Activated CD4-positive, alpha-beta memory T cell treated with anti-CD3 and anti-CD28 coated beads for 36 hours (primary cell): ENCODE data around the gene CEBPE. TPM values are rescaled to one million over a fixed set of nuclear protein-coding genes. Genes with fewer than 3 reads are reported as not detected.

Experiments used
- CTCF ChIA-PET: fragments of 350-600 bp; sonication (Branson Sonifier 250); formaldehyde crosslinking; loops from one replicate; lab custom pipeline; 2021; ENCODE audit warnings: antibody characterized with exemption, inconsistent platforms; lab: Charles Lee
- POLR2A ChIA-PET: fragments of 350-600 bp; sonication (Branson Sonifier 250); formaldehyde crosslinking; loops from one replicate; lab custom pipeline; 2021; ENCODE audit warnings: antibody characterized with exemption; lab: Charles Lee
- DNase-seq: peaks from one replicate; pipeline ENCODE4 v3.0.0-alpha.2; 2020
- H3K27ac Mint-ChIP-seq: one replicate; pipeline ENCODE4 v1.8.0; 2021; ENCODE audit warnings: mixed read lengths
- H3K27me3 Mint-ChIP-seq: one replicate; pipeline ENCODE4 v1.8.0; 2021; ENCODE audit warnings: mixed read lengths
- H3K36me3 Mint-ChIP-seq: one replicate; pipeline ENCODE4 v1.8.0; 2021; ENCODE audit warnings: mixed read lengths
- H3K4me1 Mint-ChIP-seq: one replicate; pipeline ENCODE4 v1.8.0; 2021; ENCODE audit warnings: low read depth, mixed read lengths
- H3K4me3 Mint-ChIP-seq: one replicate; pipeline ENCODE4 v1.8.0; 2021; ENCODE audit warnings: mild to moderate bottlenecking, mixed read lengths
- H3K9me3 Mint-ChIP-seq: one replicate; pipeline ENCODE4 v1.8.0; 2021; ENCODE audit warnings: mixed read lengths
- intact Hi-C: fragments of 100-400 bp; cut with micrococcal nuclease; formaldehyde crosslinking; loops from one replicate; pipeline ENCODE4 v1.15.1; 2023
- total RNA-seq, 2 experiments: library from RNA; stranded (reverse); gene quantifications; one replicate each; pipeline ENCODE4 v1.2.3, GENCODE V29; 2021

CEBPE gene
- total RNA-seq, 2 experiments from 2014 or later: 0.19 to 0.34 TPM

- no peak for DNase-seq
- Mint-ChIP-seq H3K27me3 (peaks cover 3% of the 10 kb centered on the region), H3K27ac (no peak overlapping the region), H3K4me1 (peaks cover 13% of the 10 kb centered on the region), H3K36me3 (no peaks in the 10 kb centered on the region), H3K4me3 (no peak overlapping the region), H3K9me3 (no peaks in the 10 kb centered on the region)
- POLR2A ChIA-PET: interaction anchor here (0.6 kb wide), 1 partner anchor 1928 kb away, joined by 3 read pairs; no protein-coding TSS in a partner anchor
- intact Hi-C loops: no loop called here
- CTCF ChIA-PET: interaction anchor here (1.3 to 2.0 kb wide), 3 partner anchors 32 to 35 kb away, joined by 3 to 8 read pairs (median 4); no protein-coding TSS in a partner anchor
Measured at GRCh38 chr14:23154964-23155587, 36.0 kb upstream of the CEBPE start.

- peaks cover 13% of the 10 kb centered on the region for H3K4me1 Mint-ChIP-seq
- H3K4me3 Mint-ChIP-seq: no peak overlapping the region
- no peaks in the 10 kb centered on the region for H3K9me3 Mint-ChIP-seq
- CTCF ChIA-PET: interaction anchor here (1.3 kb wide), 1 partner anchor 34 kb away, joined by 4 read pairs; no protein-coding TSS in a partner anchor
- H3K36me3 Mint-ChIP-seq: no peaks in the 10 kb centered on the region
- intact Hi-C loops: no loop called here
- DNase-seq: peak; percentile 16
- POLR2A ChIA-PET: no interaction called here
- H3K27me3 Mint-ChIP-seq: peaks cover 3% of the 10 kb centered on the region
- H3K27ac Mint-ChIP-seq: no peak overlapping the region
Measured at GRCh38 chr14:23153851-23154796, 35.1 kb upstream of the CEBPE start.

GRCh38 chr14:23151342-23151741 is 32.3 kb upstream of the CEBPE start:
- intact Hi-C loops: no loop called here
- Mint-ChIP-seq H3K27me3 (peaks cover 3% of the 10 kb centered on the region), H3K4me1 (peaks cover 13% of the 10 kb centered on the region), H3K9me3 (no peaks in the 10 kb centered on the region), H3K4me3 (no peak overlapping the region), H3K27ac (no peak overlapping the region), H3K36me3 (no peaks in the 10 kb centered on the region)
- no peak for DNase-seq
- ChIA-PET CTCF (interaction anchor here (0.6 to 1.7 kb wide), 5 partner anchors 22 to 270 kb away, joined by 3 to 8 read pairs (median 5); no protein-coding TSS in a partner anchor), POLR2A (no interaction called here)

GRCh38 chr14:23149745-23150144 is 30.7 kb upstream of the CEBPE start:
- CTCF ChIA-PET: interaction anchor here (0.8 kb wide), 1 partner anchor 9 kb away, joined by 4 read pairs; no protein-coding TSS in a partner anchor
- no peak overlapping the region for H3K4me3 Mint-ChIP-seq
- H3K27me3 Mint-ChIP-seq: peaks cover 3% of the 10 kb centered on the region
- intact Hi-C loops: no loop called here
- no peaks in the 10 kb centered on the region for H3K9me3 Mint-ChIP-seq
- H3K4me1 Mint-ChIP-seq: peaks cover 9% of the 10 kb centered on the region
- POLR2A ChIA-PET: no interaction called here
- H3K27ac Mint-ChIP-seq: no peak overlapping the region
- DNase-seq: no peak
- no peaks in the 10 kb centered on the region for H3K36me3 Mint-ChIP-seq

- DNase-seq: no peak
- H3K4me3 Mint-ChIP-seq: no peak overlapping the region
- H3K4me1 Mint-ChIP-seq: peaks cover 1% of the 10 kb centered on the region
- no peaks in the 10 kb centered on the region for H3K27me3 Mint-ChIP-seq
- CTCF ChIA-PET: no interaction called here
- no peaks in the 10 kb centered on the region for H3K36me3 Mint-ChIP-seq
- H3K9me3 Mint-ChIP-seq: no peaks in the 10 kb centered on the region
- no peak overlapping the region for H3K27ac Mint-ChIP-seq
- POLR2A ChIA-PET: no interaction called here
- intact Hi-C loops: no loop called here
Measured at GRCh38 chr14:23148591-23149249, 29.7 kb upstream of the CEBPE start.

- Mint-ChIP-seq H3K27me3 (no peaks in the 10 kb centered on the region), H3K27ac (no peak overlapping the region), H3K9me3 (no peaks in the 10 kb centered on the region), H3K36me3 (no peaks in the 10 kb centered on the region), H3K4me1 (no peaks in the 10 kb centered on the region), H3K4me3 (no peak overlapping the region)
- ChIA-PET CTCF (interaction anchor here (1.9 kb wide), 1 partner anchor 27 kb away, joined by 6 read pairs; no protein-coding TSS in a partner anchor), POLR2A (no interaction called here)
- intact Hi-C loops: no loop called here
- DNase-seq: no peak
Measured at GRCh38 chr14:23147676-23148075, 28.6 kb upstream of the CEBPE start.

GRCh38 chr14:23146980-23147379 is 27.9 kb upstream of the CEBPE start:
- Mint-ChIP-seq H3K4me1 (no peaks in the 10 kb centered on the region), H3K27me3 (no peaks in the 10 kb centered on the region), H3K36me3 (no peaks in the 10 kb centered on the region), H3K27ac (no peak overlapping the region), H3K9me3 (no peaks in the 10 kb centered on the region), H3K4me3 (no peak overlapping the region)
- ChIA-PET CTCF (interaction anchor here (1.9 kb wide), 1 partner anchor 26 kb away, joined by 6 read pairs; no protein-coding TSS in a partner anchor), POLR2A (no interaction called here)
- intact Hi-C loops: no loop called here
- no peak for DNase-seq

- Mint-ChIP-seq H3K4me1 (no peaks in the 10 kb centered on the region), H3K27me3 (no peaks in the 10 kb centered on the region), H3K4me3 (no peak overlapping the region), H3K36me3 (no peaks in the 10 kb centered on the region), H3K27ac (no peak overlapping the region), H3K9me3 (no peaks in the 10 kb centered on the region)
- ChIA-PET CTCF (interaction anchor here (1.9 kb wide), 1 partner anchor 26 kb away, joined by 6 read pairs; no protein-coding TSS in a partner anchor), POLR2A (no interaction called here)
- intact Hi-C loops: no loop called here
- DNase-seq: no peak
Measured at GRCh38 chr14:23146351-23146910, 27.4 kb upstream of the CEBPE start.

GRCh38 chr14:23145794-23146350 is 26.8 kb upstream of the CEBPE start:
- Mint-ChIP-seq H3K27me3 (no peaks in the 10 kb centered on the region), H3K36me3 (no peaks in the 10 kb centered on the region), H3K4me3 (no peak overlapping the region), H3K9me3 (no peaks in the 10 kb centered on the region), H3K4me1 (no peaks in the 10 kb centered on the region), H3K27ac (no peak overlapping the region)
- CTCF ChIA-PET: no interaction called here
- no peak for DNase-seq
- POLR2A ChIA-PET: no interaction called here
- intact Hi-C loops: no loop called here

- H3K9me3 Mint-ChIP-seq: no peaks in the 10 kb centered on the region
- H3K36me3 Mint-ChIP-seq: no peaks in the 10 kb centered on the region
- H3K27me3 Mint-ChIP-seq: no peaks in the 10 kb centered on the region
- H3K4me1 Mint-ChIP-seq: no peaks in the 10 kb centered on the region
- ChIA-PET CTCF (no interaction called here), POLR2A (no interaction called here)
- no peak overlapping the region for H3K27ac Mint-ChIP-seq
- DNase-seq: no peak
- H3K4me3 Mint-ChIP-seq: no peak overlapping the region
- intact Hi-C loops: no loop called here
Measured at GRCh38 chr14:23143911-23144310, 24.9 kb upstream of the CEBPE start.

- POLR2A ChIA-PET: no interaction called here
- no peaks in the 10 kb centered on the region for H3K36me3 Mint-ChIP-seq
- intact Hi-C loops: no loop called here
- no peak overlapping the region for H3K4me3 Mint-ChIP-seq
- H3K4me1 Mint-ChIP-seq: no peaks in the 10 kb centered on the region
- CTCF ChIA-PET: no interaction called here
- H3K27me3 Mint-ChIP-seq: no peaks in the 10 kb centered on the region
- DNase-seq: no peak
- H3K27ac Mint-ChIP-seq: no peak overlapping the region
- H3K9me3 Mint-ChIP-seq: no peaks in the 10 kb centered on the region
Measured at GRCh38 chr14:23142826-23143225, 23.8 kb upstream of the CEBPE start.
